Calu3 (cell line): ENCODE data around the gene GRIK3. TPM values are rescaled to one million over a fixed set of nuclear protein-coding genes. Genes with fewer than 3 reads are reported as not detected.

Experiments used
- BruUV-seq: library from RNA; stranded (reverse); fragments of 400-500 nt; replicated peaks from 2 replicates; lab custom pipeline; 2021; lab: Mats Ljungman, UMichigan
- CTCF ChIA-PET: fragments of 300-600 bp; sonication (Branson Sonifier 250); formaldehyde crosslinking; loops from one replicate; lab custom pipeline; 2022; ENCODE audit warnings: antibody characterized with exemption; lab: Charles Lee
- DNase-seq: peaks from one replicate; pipeline ENCODE4 v3.0.0; 2022
- H3K27ac Mint-ChIP-seq: one replicate; pipeline ENCODE4 v1.8.0; 2022; ENCODE audit warnings: mixed read lengths; ENCODE audit not compliant: unreplicated experiment
- H3K27me3 Mint-ChIP-seq: one replicate; pipeline ENCODE4 v1.8.0; 2022; ENCODE audit warnings: mixed read lengths; ENCODE audit not compliant: unreplicated experiment
- H3K36me3 Mint-ChIP-seq: one replicate; pipeline ENCODE4 v1.8.0; 2022; ENCODE audit warnings: mild to moderate bottlenecking, moderate library complexity, mixed read lengths; ENCODE audit not compliant: insufficient read depth, unreplicated experiment
- H3K4me1 Mint-ChIP-seq: one replicate; pipeline ENCODE4 v1.8.0; 2022; ENCODE audit warnings: mild to moderate bottlenecking, low read depth, mixed read lengths; ENCODE audit not compliant: unreplicated experiment
- H3K4me3 Mint-ChIP-seq: one replicate; pipeline ENCODE4 v1.8.0; 2022; ENCODE audit warnings: mild to moderate bottlenecking, low read depth, moderate library complexity, mixed read lengths; ENCODE audit not compliant: unreplicated experiment
- H3K9me3 Mint-ChIP-seq: one replicate; pipeline ENCODE4 v1.8.0; 2022; ENCODE audit warnings: low read depth, mixed read lengths; ENCODE audit not compliant: unreplicated experiment
- intact Hi-C: fragments of 100-400 bp; cut with micrococcal nuclease; formaldehyde crosslinking; loops from one replicate; pipeline ENCODE4 v1.10.0; 2022; ENCODE audit not compliant: unreplicated experiment
- total RNA-seq: library from RNA; stranded (reverse); gene quantifications from 2 replicates; pipeline ENCODE4 v1.2.3, GENCODE V29; 2022
- TF ChIP-seq, protein P1 (sequence below): fragments of 200-600 bp; IDR thresholded peaks from one replicate; pipeline ENCODE4 v1.8.0; 2022; ENCODE audit warnings: antibody characterized with exemption; ENCODE audit not compliant: unreplicated experiment

GRIK3 gene
- total RNA-seq, 1 experiment from 2014 or later, result not detected

DNA sequence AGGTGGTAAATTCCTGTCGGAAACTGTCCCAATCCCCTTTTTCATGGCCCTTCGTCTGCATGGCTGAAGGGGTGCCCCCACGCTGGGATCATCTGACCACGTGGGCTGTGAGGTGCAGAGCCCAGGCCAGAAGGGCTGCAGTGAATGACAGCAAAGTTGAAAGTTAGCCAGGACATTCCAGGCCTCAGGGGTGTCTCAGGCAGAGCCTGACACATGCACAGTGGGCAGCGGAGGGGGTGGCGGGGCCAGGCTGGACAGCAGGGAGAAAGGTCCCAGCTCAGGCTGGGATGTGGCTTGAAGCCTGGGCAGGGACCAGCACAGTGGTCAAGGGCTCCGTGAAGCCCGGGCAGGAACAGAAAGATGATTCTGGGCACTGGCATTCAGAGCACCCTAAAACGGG is 49.6 kb downstream of the GRIK3 start:
- TF ChIP-seq, protein P1, sequence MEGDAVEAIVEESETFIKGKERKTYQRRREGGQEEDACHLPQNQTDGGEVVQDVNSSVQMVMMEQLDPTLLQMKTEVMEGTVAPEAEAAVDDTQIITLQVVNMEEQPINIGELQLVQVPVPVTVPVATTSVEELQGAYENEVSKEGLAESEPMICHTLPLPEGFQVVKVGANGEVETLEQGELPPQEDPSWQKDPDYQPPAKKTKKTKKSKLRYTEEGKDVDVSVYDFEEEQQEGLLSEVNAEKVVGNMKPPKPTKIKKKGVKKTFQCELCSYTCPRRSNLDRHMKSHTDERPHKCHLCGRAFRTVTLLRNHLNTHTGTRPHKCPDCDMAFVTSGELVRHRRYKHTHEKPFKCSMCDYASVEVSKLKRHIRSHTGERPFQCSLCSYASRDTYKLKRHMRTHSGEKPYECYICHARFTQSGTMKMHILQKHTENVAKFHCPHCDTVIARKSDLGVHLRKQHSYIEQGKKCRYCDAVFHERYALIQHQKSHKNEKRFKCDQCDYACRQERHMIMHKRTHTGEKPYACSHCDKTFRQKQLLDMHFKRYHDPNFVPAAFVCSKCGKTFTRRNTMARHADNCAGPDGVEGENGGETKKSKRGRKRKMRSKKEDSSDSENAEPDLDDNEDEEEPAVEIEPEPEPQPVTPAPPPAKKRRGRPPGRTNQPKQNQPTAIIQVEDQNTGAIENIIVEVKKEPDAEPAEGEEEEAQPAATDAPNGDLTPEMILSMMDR, result no peak
- intact Hi-C loops, result no loop called here
- Mint-ChIP-seq H3K27me3 (peaks cover 94% of the 10 kb centered on the region), H3K4me3 (no peak overlapping the region), H3K9me3 (no peaks in the 10 kb centered on the region), H3K4me1 (no peaks in the 10 kb centered on the region), H3K36me3 (no peaks in the 10 kb centered on the region), H3K27ac (no peak overlapping the region)
- CTCF ChIA-PET, result no interaction called here
- DNase-seq, result no peak
- no TSS peak for BruUV-seq

DNA sequence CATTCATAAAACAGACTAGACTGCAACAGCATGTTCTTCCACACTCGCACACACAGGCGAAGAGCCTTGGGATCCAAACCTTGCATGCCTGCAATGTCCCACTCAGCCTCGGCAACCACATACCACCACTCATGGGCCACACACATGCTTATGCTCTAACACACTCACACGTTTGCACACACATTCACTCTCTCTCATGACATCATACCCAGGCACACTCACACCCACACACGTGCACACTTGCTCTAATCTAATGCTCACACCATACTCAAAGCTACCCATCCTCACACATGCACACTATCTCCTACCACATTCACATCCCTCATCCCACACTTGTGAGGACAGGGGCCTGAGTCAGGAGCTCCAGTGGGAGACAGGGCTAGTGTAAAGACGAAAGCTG is 50.3 kb downstream of the GRIK3 start:
- intact Hi-C loops, result no loop called here
- CTCF ChIA-PET, result interaction anchor here (0.6 kb wide), 1 partner anchor 33 kb away, joined by 3 read pairs; no protein-coding TSS in a partner anchor
- no peaks in the 10 kb centered on the region for H3K4me1 Mint-ChIP-seq

GRCh38 chr1:36982709-36983108 is 51.6 kb downstream of the GRIK3 start:
- Mint-ChIP-seq H3K27ac (no peak overlapping the region), H3K4me1 (no peaks in the 10 kb centered on the region), H3K36me3 (no peaks in the 10 kb centered on the region), H3K4me3 (no peak overlapping the region), H3K9me3 (no peaks in the 10 kb centered on the region), H3K27me3 (peaks cover 99% of the 10 kb centered on the region)
- no peak for DNase-seq
- TF ChIP-seq, protein P1, result no peak
- BruUV-seq, result no TSS peak
- intact Hi-C loops, result no loop called here
- CTCF ChIA-PET, result no interaction called here

More for the DNA sequence above, 50.3 kb downstream of the GRIK3 start:
- BruUV-seq, result no TSS peak
- no peak overlapping the region for H3K4me3 Mint-ChIP-seq
- no peaks in the 10 kb centered on the region for H3K9me3 Mint-ChIP-seq
- H3K36me3 Mint-ChIP-seq, result no peaks in the 10 kb centered on the region
- no peak for DNase-seq
- TF ChIP-seq, protein P1, result no peak
- no peak overlapping the region for H3K27ac Mint-ChIP-seq
- peaks cover 94% of the 10 kb centered on the region for H3K27me3 Mint-ChIP-seq

GRCh38 chr1:36981771-36982622 is 52.3 kb downstream of the GRIK3 start:
- Mint-ChIP-seq H3K4me1 (no peaks in the 10 kb centered on the region), H3K9me3 (no peaks in the 10 kb centered on the region), H3K27me3 (peaks cover 99% of the 10 kb centered on the region), H3K4me3 (no peak overlapping the region), H3K27ac (no peak overlapping the region), H3K36me3 (no peaks in the 10 kb centered on the region)
- no TSS peak for BruUV-seq
- CTCF ChIA-PET, result no interaction called here
- no peak for DNase-seq
- TF ChIP-seq, protein P1, result no peak
- intact Hi-C loops, result no loop called here
